Measurements from ENCODE around the gene SETD1B. TPM values are rescaled to one million over a fixed set of nuclear protein-coding genes. Genes with fewer than 3 reads are reported as not detected.
"Not testable (repeated sequence)": the region's sequence is repeated elsewhere in the genome, so short reads cannot be mapped to it uniquely, and the experiment has no call there.

SETD1B gene
- total and polyA plus RNA-seq, 2 experiments from 2014 or later: 2.5 to 3.8 TPM

GRCh38 chr12:121861636-121862254 lies 57.9 kb downstream of the SETD1B start:
- H3K9me2 ChIP-seq (replicated peaks; ENCODE audit: insufficient read depth): no peaks in the 10 kb centered on the region
- no peaks in the 10 kb centered on the region for H3K79me2 ChIP-seq
- peaks cover 33% of the 10 kb centered on the region for H3K4me1 ChIP-seq (ENCODE audit: insufficient read depth)
- WGBS (ENCODE audit: low lambda C conversion rate, missing lambda C conversion rate): 7% methylated on average over 11 of the region's 11 CpGs
- H3K4me2 ChIP-seq: peak overlapping the region; percentile 71
- H2AFZ ChIP-seq: peak overlapping the region; percentile 15
- TF ChIP-seq EZH2phosphoT487 (IDR thresholded peaks at IDR 0.05; ENCODE audit: low read depth, severe bottlenecking, unreplicated experiment): no peak
- TF ChIP-seq EZH2 (IDR thresholded peaks at IDR 0.05; ENCODE audit: borderline replicate concordance): no peak
- TF ChIP-seq CTCF (IDR thresholded peaks at IDR 0.05; ENCODE audit: poor library complexity): no peak
- peak; percentile 52 for DNase-seq (ENCODE audit: low spot score)
- H3K36me3 ChIP-seq (replicated peaks; ENCODE audit: insufficient read depth, low read depth): no peaks in the 10 kb centered on the region
- no peaks in the 10 kb centered on the region for H3K9me3 ChIP-seq (ENCODE audit: low read depth)
- no peaks in the 10 kb centered on the region for H3K27me3 ChIP-seq
- no peaks in the 10 kb centered on the region for H4K20me1 ChIP-seq (ENCODE audit: insufficient read depth, poor library complexity, severe bottlenecking)
- H3K4me3 ChIP-seq: no peak overlapping the region
- H3K27ac ChIP-seq: peak overlapping the region; percentile 65

- no peak overlapping the region for H3K4me3 ChIP-seq
- H4K20me1 ChIP-seq (ENCODE audit: insufficient read depth, poor library complexity, severe bottlenecking): no peaks in the 10 kb centered on the region
- no peaks in the 10 kb centered on the region for H3K9me3 ChIP-seq (ENCODE audit: low read depth)
- no peak for TF ChIP-seq CTCF (IDR thresholded peaks at IDR 0.05; ENCODE audit: poor library complexity)
- H3K4me1 ChIP-seq (ENCODE audit: insufficient read depth): peaks cover 8% of the 10 kb centered on the region
- H3K9me2 ChIP-seq (replicated peaks; ENCODE audit: insufficient read depth): no peaks in the 10 kb centered on the region
- H3K79me2 ChIP-seq: no peaks in the 10 kb centered on the region
- whole genome bisulfite sequencing (ENCODE audit: low lambda C conversion rate, missing lambda C conversion rate): 58% methylated on average over 4 of the region's 4 CpGs
- H3K27me3 ChIP-seq: no peaks in the 10 kb centered on the region
- no peak for DNase-seq (ENCODE audit: low spot score)
- H3K36me3 ChIP-seq (replicated peaks; ENCODE audit: insufficient read depth, low read depth): no peaks in the 10 kb centered on the region
- no peak overlapping the region for H2AFZ ChIP-seq
- no peak overlapping the region for H3K4me2 ChIP-seq
- peak overlapping the region; percentile 67 for H3K27ac ChIP-seq
Observed at GRCh38 chr12:121866331-121866730, 62.5 kb downstream of the SETD1B start.

GRCh38 chr12:121869229-121869628 lies 65.4 kb downstream of the SETD1B start:
- not testable (repeated sequence) for DNase-seq (ENCODE audit: low spot score); H3K4me1 ChIP-seq (ENCODE audit: insufficient read depth); H3K79me2 ChIP-seq; H3K9me3 ChIP-seq (ENCODE audit: low read depth); H3K9me2 ChIP-seq (replicated peaks; ENCODE audit: insufficient read depth); H3K36me3 ChIP-seq (replicated peaks; ENCODE audit: insufficient read depth, low read depth); H3K27me3 ChIP-seq; H3K4me3 ChIP-seq; H2AFZ ChIP-seq; H4K20me1 ChIP-seq (ENCODE audit: insufficient read depth, poor library complexity, severe bottlenecking); H3K4me2 ChIP-seq; H3K27ac ChIP-seq
- WGBS (ENCODE audit: low lambda C conversion rate, missing lambda C conversion rate): 94% methylated on average over 8 of the region's 8 CpGs

- H3K4me3 ChIP-seq: no peak overlapping the region
- no peaks in the 10 kb centered on the region for H3K9me2 ChIP-seq (replicated peaks; ENCODE audit: insufficient read depth)
- H3K9me3 ChIP-seq (ENCODE audit: low read depth): no peaks in the 10 kb centered on the region
- H3K4me2 ChIP-seq: no peak overlapping the region
- no peaks in the 10 kb centered on the region for H3K79me2 ChIP-seq
- H2AFZ ChIP-seq: no peak overlapping the region
- no peaks in the 10 kb centered on the region for H3K27me3 ChIP-seq
- no peak overlapping the region for H3K27ac ChIP-seq
- WGBS (ENCODE audit: low lambda C conversion rate, missing lambda C conversion rate): 85% methylated on average over 3 of the region's 3 CpGs
- H3K36me3 ChIP-seq (replicated peaks; ENCODE audit: insufficient read depth, low read depth): no peaks in the 10 kb centered on the region
- TF ChIP-seq EZH2phosphoT487 (IDR thresholded peaks at IDR 0.05; ENCODE audit: low read depth, severe bottlenecking, unreplicated experiment): no peak
- no peak for TF ChIP-seq EZH2 (IDR thresholded peaks at IDR 0.05; ENCODE audit: borderline replicate concordance)
- TF ChIP-seq CTCF (IDR thresholded peaks at IDR 0.05; ENCODE audit: poor library complexity): no peak
- no peak for DNase-seq (ENCODE audit: low spot score)
- no peaks in the 10 kb centered on the region for H4K20me1 ChIP-seq (ENCODE audit: insufficient read depth, poor library complexity, severe bottlenecking)
- peaks cover 7% of the 10 kb centered on the region for H3K4me1 ChIP-seq (ENCODE audit: insufficient read depth)
Observed at GRCh38 chr12:121871467-121871866, 67.7 kb downstream of the SETD1B start.
